OCI-LY7 (cell line): Measurements from ENCODE around the gene PDXDC1.
"Not testable (repeated sequence)": the region's sequence is repeated elsewhere in the genome, so short reads cannot be mapped to it uniquely, and the experiment has no call there.

Experiments
- EZH2phosphoT487 ChIP-seq: fragments of 200-600 bp; sonication (generic); IDR thresholded peaks from 2 replicates; pipeline ENCODE4 v1.6.1; 2018; ENCODE audit warnings: low read depth, borderline replicate concordance, mild to moderate bottlenecking, mixed run types, antibody characterized with exemption, low read length, moderate library complexity, mixed read lengths
- TF ChIP-seq, protein P1 (sequence below): fragments of 200-600 bp; sonication (generic); conservative IDR thresholded peaks from 2 replicates; pipeline ENCODE4 v1.5.1; 2014; ENCODE audit warnings: mild to moderate bottlenecking, antibody characterized with exemption, low read length, moderate library complexity, mixed read lengths

DNA sequence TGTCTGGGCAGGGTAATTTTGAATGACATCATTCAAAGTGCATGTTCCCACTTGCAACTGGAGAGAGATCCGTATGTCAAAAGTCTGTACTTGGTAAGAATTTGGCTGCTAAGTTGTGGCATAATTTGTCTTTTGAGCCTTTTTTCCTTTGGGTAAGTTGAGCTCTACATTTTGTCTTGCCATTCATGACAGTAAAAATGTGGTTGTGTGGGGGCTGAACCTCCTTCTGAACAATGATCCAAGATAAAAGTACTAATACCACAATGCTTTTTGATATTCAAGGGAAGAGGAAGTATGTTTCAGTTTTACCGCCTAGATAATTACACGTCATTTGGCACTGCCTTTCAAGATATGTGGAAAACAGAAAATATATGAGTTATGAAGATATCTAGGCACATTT, 32.1 kb upstream of the PDXDC1 start:
- TF ChIP-seq, protein P1, sequence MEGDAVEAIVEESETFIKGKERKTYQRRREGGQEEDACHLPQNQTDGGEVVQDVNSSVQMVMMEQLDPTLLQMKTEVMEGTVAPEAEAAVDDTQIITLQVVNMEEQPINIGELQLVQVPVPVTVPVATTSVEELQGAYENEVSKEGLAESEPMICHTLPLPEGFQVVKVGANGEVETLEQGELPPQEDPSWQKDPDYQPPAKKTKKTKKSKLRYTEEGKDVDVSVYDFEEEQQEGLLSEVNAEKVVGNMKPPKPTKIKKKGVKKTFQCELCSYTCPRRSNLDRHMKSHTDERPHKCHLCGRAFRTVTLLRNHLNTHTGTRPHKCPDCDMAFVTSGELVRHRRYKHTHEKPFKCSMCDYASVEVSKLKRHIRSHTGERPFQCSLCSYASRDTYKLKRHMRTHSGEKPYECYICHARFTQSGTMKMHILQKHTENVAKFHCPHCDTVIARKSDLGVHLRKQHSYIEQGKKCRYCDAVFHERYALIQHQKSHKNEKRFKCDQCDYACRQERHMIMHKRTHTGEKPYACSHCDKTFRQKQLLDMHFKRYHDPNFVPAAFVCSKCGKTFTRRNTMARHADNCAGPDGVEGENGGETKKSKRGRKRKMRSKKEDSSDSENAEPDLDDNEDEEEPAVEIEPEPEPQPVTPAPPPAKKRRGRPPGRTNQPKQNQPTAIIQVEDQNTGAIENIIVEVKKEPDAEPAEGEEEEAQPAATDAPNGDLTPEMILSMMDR: not testable (repeated sequence)
- not testable (repeated sequence) for TF ChIP-seq EZH2phosphoT487
